Endothelial cell of umbilical vein (primary cell): Measurements from ENCODE around the gene CLDN11. TPM values are rescaled to one million over a fixed set of nuclear protein-coding genes. Genes with fewer than 3 reads are reported as not detected.

Source experiments
- BruUV-seq: library from RNA; stranded (reverse); fragments of 400-500 nt; replicated peaks from 2 replicates; lab custom pipeline; 2021; lab: Mats Ljungman, UMichigan
- CTCF ChIA-PET: fragments of 300-600, 350-600 bp; sonication (Branson Sonifier 250); formaldehyde crosslinking; loops from one replicate; lab custom pipeline; 2021; ENCODE audit warnings: antibody characterized with exemption, inconsistent platforms; lab: Charles Lee
- POLR2A ChIA-PET: fragments of 300-600, 350-600 bp; sonication (Branson Sonifier 250); formaldehyde crosslinking; loops from one replicate; lab custom pipeline; 2021; ENCODE audit warnings: antibody characterized with exemption, inconsistent platforms; lab: Charles Lee
- DNase-seq: peaks from one replicate; pipeline ENCODE4 v3.0.0-alpha.2; 2011; ENCODE audit warnings: low read depth, low spot score
- FAIRE-seq: peaks from 2 replicates; lab custom pipeline; 2011; peaks lifted over from hg19 to GRCh38; lab: Jason Lieb, UNC
- H2AFZ ChIP-seq: 2 replicates; pipeline ENCODE4 v1.6.0; 2012; ENCODE audit warnings: low read depth, low read length, control low read depth, inconsistent platforms
- H3K27ac ChIP-seq: 2 replicates; pipeline ENCODE4 v1.5.1; 2011; ENCODE audit warnings: low read depth, mild to moderate bottlenecking, control low read depth, low read length, moderate library complexity; ENCODE audit not compliant: insufficient read depth
- H3K27me3 ChIP-seq, 2 experiments: 2 replicates each; pipeline versions ENCODE4 v1.6.0 to v1.6.1; 2011; ENCODE audit warnings: low read length in 2 of 2, mixed read lengths in 1 of 2; ENCODE audit not compliant: control insufficient read depth in 2 of 2, insufficient read depth in 2 of 2
- H3K36me3 ChIP-seq, 2 experiments: 2 replicates in 1 of 2; 3 replicates in 1 of 2; pipeline ENCODE4 v1.5.1; 2011; ENCODE audit warnings: low read length in 2 of 2, mild to moderate bottlenecking in 1 of 2, moderate library complexity in 1 of 2; ENCODE audit not compliant: control insufficient read depth in 2 of 2, insufficient read depth in 2 of 2; ENCODE audit errors: extremely low read depth in 1 of 2
- H3K4me1 ChIP-seq: 3 replicates; pipeline ENCODE4 v1.5.1; 2011; ENCODE audit warnings: mild to moderate bottlenecking, low read length; ENCODE audit not compliant: control insufficient read depth, insufficient read depth; ENCODE audit errors: extremely low read depth
- H3K4me2 ChIP-seq: 2 replicates; pipeline ENCODE4 v1.6.1; 2011; ENCODE audit warnings: low read length, control low read depth, mixed read lengths; ENCODE audit not compliant: insufficient read depth
- H3K4me3 ChIP-seq, 3 experiments: fragments of 200-600 bp in 1 of 3; sonication (generic), shearing (Covaris generic) in 1 of 3; replicated peaks in 1 of 3; 2 replicates each; pipeline ENCODE4 v1.5.1; 2011 to 2016; ENCODE audit warnings: control low read depth in 3 of 3, low read length in 3 of 3, mild to moderate bottlenecking in 2 of 3, inconsistent platforms in 1 of 3, low read depth in 1 of 3, moderate library complexity in 1 of 3; ENCODE audit not compliant: insufficient read depth in 1 of 3
- H3K79me2 ChIP-seq: 2 replicates; pipeline ENCODE4 v1.6.0; 2012; ENCODE audit warnings: low read length, inconsistent platforms; ENCODE audit not compliant: control insufficient read depth, insufficient read depth
- H3K9ac ChIP-seq: replicated peaks from 2 replicates; pipeline ENCODE3; 2011; ENCODE audit warnings: low read length, control low read depth; ENCODE audit not compliant: insufficient read depth; ENCODE audit errors: extremely low read depth
- H3K9me1 ChIP-seq: replicated peaks from 3 replicates; pipeline ENCODE4 v1.6.0; 2011; ENCODE audit warnings: mild to moderate bottlenecking, low read length; ENCODE audit not compliant: control insufficient read depth, insufficient read depth; ENCODE audit errors: extremely low read depth
- H3K9me3 ChIP-seq: replicated peaks from 2 replicates; pipeline ENCODE4 v1.5.1; 2012; ENCODE audit warnings: low read length, inconsistent platforms; ENCODE audit not compliant: control insufficient read depth, insufficient read depth
- H4K20me1 ChIP-seq: replicated peaks from 2 replicates; pipeline ENCODE3; 2011; ENCODE audit warnings: mild to moderate bottlenecking, low read length; ENCODE audit not compliant: control insufficient read depth, insufficient read depth; ENCODE audit errors: extremely low read depth
- EZH2 ChIP-seq: IDR thresholded peaks from 2 replicates; pipeline ENCODE4 v1.6.1; 2012; ENCODE audit warnings: borderline replicate concordance, low read depth, mild to moderate bottlenecking, moderate library complexity, low read length, inconsistent platforms; ENCODE audit not compliant: severe bottlenecking
- GATA2 ChIP-seq: IDR thresholded peaks from 2 replicates; pipeline ENCODE4 v1.7.0; 2011; ENCODE audit warnings: low read depth, mild to moderate bottlenecking, moderate library complexity, mixed read lengths, low read length; ENCODE audit not compliant: insufficient read length, insufficient read depth
- JUN ChIP-seq: IDR thresholded peaks from 2 replicates; pipeline ENCODE4 v1.6.1; 2011; ENCODE audit warnings: borderline replicate concordance, low read depth; ENCODE audit not compliant: insufficient read length, insufficient read depth
- POLR2AphosphoS5 ChIP-seq: IDR thresholded peaks from 2 replicates; pipeline ENCODE4 v1.6.1; 2012; ENCODE audit warnings: low read depth, mild to moderate bottlenecking, control low read depth, low read length, moderate library complexity; ENCODE audit not compliant: insufficient read depth
- dilution Hi-C: fragments of 300-500 bp; cut with MboI; formaldehyde crosslinking; loops from one replicate; pipeline ENCODE4 v1.15.0; 2019; ENCODE audit warnings: low sequenced_read_pairs; ENCODE audit not compliant: extremely low pct_ligation_motif_present
- intact Hi-C: fragments of 100-400 bp; cut with micrococcal nuclease; formaldehyde crosslinking; loops from one replicate; pipeline ENCODE4 v1.10.0; 2022
- polyA plus RNA-seq, 4 experiments: library from polyadenylated mRNA; depleted of rRNA in 3 of 4; stranded (reverse) in 3 of 4; unstranded in 1 of 4; fragments of >200 nt; gene quantifications; 2 replicates each; pipeline versions ENCODE4 v1.2.1 to v1.2.3, GENCODE V29; 2011 to 2012; ENCODE audit warnings: missing spikeins in 1 of 4
- total RNA-seq: library from RNA; stranded (reverse); gene quantifications from 2 replicates; pipeline ENCODE4 v1.2.3, GENCODE V29; 2021
- TF ChIP-seq, protein P1 (sequence below), 2 donors: IDR thresholded peaks; 1 replicate in 1 of 2; 2 replicates in 1 of 2; pipeline ENCODE4 v1.5.1; 2011; ENCODE audit warnings: low read length in 2 of 2, mild to moderate bottlenecking in 2 of 2, moderate library complexity in 2 of 2, control low read depth in 1 of 2, inconsistent platforms in 1 of 2, low read depth in 1 of 2; ENCODE audit not compliant: insufficient read depth in 1 of 2; ENCODE audit errors: extremely low read depth in 1 of 2
- TF ChIP-seq, protein P2 (sequence below): IDR thresholded peaks from 2 replicates; pipeline ENCODE4 v1.6.1; 2011; ENCODE audit not compliant: insufficient read depth, insufficient read length

Gene CLDN11
- total and polyA plus RNA-seq, 2 donors (not counting 3 experiments of a cell fraction or from before 2014, with no cell fraction given) = 147 to 395 TPM

DNA sequence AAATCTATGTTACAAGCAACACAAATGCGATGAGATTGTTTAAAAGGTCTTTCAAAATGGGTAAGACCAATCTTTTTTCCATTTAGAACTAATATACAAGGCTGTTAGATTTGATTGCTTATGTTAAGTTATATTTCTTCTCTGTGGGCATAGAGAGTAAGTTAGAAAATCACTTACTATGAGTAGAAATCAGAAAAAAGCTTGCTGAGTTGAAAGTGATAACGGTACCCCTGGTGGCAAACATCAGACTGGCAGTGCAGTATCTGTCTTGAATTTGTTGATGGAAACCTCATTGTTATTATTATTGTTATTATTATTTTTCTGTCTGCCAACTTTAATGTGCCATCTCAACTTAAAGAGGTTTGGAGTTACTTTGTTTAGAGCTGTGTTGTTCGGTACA, 12.4 kb downstream of the CLDN11 start:
- CTCF ChIA-PET = interaction anchor here (0.8 to 5.8 kb wide), 7 partner anchors 9 to 381 kb away, joined by 3 to 25 read pairs (median 5); partner anchors contain the start of gene CLDN11
- no peak overlapping the region for H3K9ac ChIP-seq
- DNase-seq (no peak), FAIRE-seq (no peak)
- H3K9me1 ChIP-seq = no peaks in the 10 kb centered on the region
- H3K4me1 ChIP-seq = peaks cover 11% of the 10 kb centered on the region
- no TSS peak for BruUV-seq
- H3K27me3 ChIP-seq = no peaks in the 10 kb centered on the region
- no peak overlapping the region for H3K27ac ChIP-seq
- POLR2A ChIA-PET = no interaction called here
- peaks cover 68% of the 10 kb centered on the region for H3K79me2 ChIP-seq
- H4K20me1 ChIP-seq = no peaks in the 10 kb centered on the region
- no peak overlapping the region for H3K4me3 ChIP-seq
- H3K4me2 ChIP-seq = no peak overlapping the region
- TF ChIP-seq, protein P1, sequence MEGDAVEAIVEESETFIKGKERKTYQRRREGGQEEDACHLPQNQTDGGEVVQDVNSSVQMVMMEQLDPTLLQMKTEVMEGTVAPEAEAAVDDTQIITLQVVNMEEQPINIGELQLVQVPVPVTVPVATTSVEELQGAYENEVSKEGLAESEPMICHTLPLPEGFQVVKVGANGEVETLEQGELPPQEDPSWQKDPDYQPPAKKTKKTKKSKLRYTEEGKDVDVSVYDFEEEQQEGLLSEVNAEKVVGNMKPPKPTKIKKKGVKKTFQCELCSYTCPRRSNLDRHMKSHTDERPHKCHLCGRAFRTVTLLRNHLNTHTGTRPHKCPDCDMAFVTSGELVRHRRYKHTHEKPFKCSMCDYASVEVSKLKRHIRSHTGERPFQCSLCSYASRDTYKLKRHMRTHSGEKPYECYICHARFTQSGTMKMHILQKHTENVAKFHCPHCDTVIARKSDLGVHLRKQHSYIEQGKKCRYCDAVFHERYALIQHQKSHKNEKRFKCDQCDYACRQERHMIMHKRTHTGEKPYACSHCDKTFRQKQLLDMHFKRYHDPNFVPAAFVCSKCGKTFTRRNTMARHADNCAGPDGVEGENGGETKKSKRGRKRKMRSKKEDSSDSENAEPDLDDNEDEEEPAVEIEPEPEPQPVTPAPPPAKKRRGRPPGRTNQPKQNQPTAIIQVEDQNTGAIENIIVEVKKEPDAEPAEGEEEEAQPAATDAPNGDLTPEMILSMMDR (IDR thresholded peaks at IDR 0.05; ENCODE audit: extremely low read depth in 1 of 2, insufficient read depth in 1 of 2, low read depth in 1 of 2, low read length in 2 of 2) = no peak
- TF ChIP-seq, protein P2, sequence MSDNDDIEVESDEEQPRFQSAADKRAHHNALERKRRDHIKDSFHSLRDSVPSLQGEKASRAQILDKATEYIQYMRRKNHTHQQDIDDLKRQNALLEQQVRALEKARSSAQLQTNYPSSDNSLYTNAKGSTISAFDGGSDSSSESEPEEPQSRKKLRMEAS = no peak
- TF ChIP-seq POLR2AphosphoS5 (no peak), JUN (no peak), EZH2 (no peak), GATA2 (no peak)
- peaks cover 8 to 23% of the 10 kb centered on the region in 2 experiments for H3K36me3 ChIP-seq
- no peak overlapping the region for H2AFZ ChIP-seq
- intact Hi-C loops = no loop called here
- dilution Hi-C loops = no loop called here
- no peaks in the 10 kb centered on the region for H3K9me3 ChIP-seq
